ENCODE data around the gene ZFAND2B. TPM values are rescaled to one million over a fixed set of nuclear protein-coding genes. Genes with fewer than 3 reads are reported as not detected.

ZFAND2B gene
- total RNA-seq, result 15.9 and 25.2 TPM in 2 replicates

DNA sequence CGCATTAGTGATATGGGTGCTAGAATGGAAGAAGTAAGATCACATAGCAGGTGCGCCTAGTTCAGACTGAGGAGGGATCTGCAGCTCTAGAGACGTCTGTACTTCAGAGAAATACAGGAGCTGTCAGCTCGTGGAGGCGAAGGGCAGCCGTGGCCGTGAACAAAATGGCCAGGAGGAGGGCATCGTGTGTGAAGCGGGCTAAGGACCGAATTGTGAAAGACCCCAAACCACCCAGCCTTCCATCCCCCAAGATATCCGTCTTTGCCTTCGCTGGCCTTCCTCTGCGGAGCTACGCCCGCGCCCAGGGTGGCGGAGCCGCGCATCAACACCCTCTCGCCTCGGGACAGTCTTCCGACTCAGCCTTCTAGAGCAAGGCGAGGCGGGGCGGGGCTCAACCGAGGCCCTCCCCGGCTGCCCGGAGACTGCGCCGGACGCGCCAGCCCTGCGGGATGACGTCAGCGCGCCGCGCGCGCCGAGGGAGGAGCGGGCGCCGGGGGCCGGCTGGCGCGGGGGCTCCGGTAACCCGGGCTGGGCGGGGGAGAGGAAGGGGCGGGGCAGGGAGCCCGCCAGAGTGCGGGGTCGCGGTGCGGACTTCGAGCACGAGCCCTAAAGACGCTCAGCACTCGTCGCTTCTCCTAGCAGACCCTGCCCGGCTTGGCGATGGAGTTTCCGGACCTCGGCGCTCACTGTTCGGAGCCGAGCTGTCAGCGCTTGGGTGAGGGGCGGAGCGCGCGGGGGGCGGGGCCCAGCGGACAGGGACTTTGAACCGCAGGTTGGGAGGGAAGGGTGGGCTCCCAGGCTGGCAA, at the start of gene ZFAND2B:
Gene ZFAND2B (plus strand): TSS at position 455 of the 806 bp plus-strand sequence. CDS start 206 bp downstream, at position 661.
- DNase-seq (ENCODE audit: low read depth in 2 of 2), result peak; percentile 92 to 94

DNA sequence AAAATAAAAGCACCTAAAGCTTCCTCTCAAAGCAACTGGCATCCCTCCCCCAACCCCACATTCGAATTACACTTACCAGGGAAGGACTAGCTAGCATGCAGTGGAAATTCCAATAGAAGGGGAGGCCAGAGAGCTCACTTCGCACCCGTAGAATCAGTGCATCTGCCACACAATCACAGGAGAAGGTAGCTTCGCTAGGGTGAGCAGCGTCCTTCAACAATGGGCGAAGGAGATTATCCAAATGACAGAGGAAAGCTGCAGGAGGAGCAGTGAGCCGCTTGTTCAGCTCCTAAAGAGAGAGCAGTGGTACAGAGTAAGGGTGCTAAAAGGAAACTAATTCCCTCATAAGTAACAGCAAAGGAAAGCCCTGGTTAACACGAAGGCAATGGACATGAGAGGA, 49.2 kb upstream of the ZFAND2B start:
- no peak for DNase-seq (ENCODE audit: low read depth in 2 of 2)

DNA sequence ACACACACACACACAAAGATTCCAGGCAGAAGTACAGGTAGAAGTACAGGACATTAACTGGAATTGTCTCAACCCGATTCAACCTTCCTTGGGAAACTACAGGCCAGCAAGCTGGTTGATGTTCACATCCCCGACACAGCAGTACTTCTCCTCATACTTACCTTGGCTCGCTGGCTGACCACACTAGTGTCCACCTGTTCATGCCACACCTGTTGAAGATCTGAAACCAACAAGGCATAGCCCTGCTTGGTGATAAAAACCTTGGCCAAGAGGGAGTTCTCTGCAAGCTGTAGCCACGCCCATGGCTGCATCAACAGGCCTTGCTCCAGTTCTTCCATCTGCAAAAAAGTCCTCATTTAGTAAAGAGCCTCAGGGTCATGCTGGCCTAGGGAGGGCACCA, 48.6 kb upstream of the ZFAND2B start:
- DNase-seq (ENCODE audit: low read depth in 2 of 2), result no peak

GRCh38 chr2:219158586-219158985, 48.0 kb upstream of the ZFAND2B start:
- DNase-seq (ENCODE audit: low read depth in 2 of 2), result no peak

DNA sequence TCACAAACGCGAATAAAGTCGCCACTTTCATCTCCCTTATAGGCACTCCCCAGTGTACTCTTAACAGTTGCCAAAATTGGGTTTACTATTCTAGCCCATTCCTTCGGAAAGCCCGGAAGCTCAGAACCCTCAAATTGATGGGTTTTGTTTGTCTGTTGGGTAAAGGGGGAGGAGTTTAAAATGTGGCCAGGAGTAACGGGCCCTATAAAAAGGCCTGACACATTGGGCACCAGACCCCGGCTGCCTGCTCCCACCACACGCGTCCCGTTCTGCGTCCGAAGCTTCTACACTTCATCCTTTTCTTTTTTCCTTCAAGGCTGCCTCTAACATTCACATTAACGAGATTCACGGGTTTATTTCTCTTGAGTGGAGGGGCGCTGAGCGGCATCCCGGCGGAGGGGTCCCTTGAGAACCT, 46.8 kb upstream of the ZFAND2B start:
- DNase-seq (ENCODE audit: low read depth in 2 of 2), result no peak

- peak; percentile 95 to 96 for DNase-seq (ENCODE audit: low read depth in 2 of 2)
Observed at GRCh38 chr2:219160186-219161017, 46.2 kb upstream of the ZFAND2B start, which contains the start of gene NHEJ1. Gene NHEJ1, minus strand, starts transcription at chr2:219160815. Its CDS starts 2,453 bp downstream, at chr2:219158362.

DNA sequence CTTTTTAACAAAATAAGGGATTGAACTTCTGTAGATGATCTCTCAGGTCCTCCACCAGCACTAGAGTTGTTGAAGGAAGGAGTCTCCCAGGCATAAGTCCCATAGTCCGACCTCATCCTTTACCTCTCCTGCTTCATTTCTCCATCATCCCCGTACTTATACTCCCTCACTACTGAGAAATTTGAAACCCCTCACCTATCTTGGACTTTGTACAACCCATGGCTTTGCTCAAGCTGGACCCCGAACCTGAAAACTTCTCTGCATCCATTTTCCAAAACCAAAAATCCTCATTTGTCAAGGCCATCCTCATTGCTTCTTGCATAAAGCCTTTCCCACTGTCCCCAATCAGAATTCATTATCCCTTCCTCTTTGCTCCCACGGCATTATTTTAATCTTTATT, 45.5 kb upstream of the ZFAND2B start:
- no peak for DNase-seq (ENCODE audit: low read depth in 2 of 2)

DNA sequence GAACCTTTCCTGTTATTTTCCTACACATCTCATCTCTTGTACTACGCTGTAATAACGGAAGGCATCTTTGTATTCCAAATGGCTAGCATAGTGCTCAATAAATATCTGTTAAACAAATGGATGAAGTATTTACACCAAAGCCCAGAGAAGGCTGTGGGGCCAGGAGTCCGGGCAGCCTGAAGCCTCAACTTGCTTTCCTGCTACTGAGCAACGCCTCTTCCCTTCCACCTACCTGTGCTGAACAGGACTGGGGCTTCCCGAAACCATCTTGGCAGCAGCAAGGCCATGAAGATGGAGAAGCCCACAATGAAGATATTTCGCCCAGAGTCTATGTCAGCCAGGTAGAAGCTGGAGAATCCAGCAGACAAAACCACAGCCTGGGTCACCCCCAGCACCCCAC, 43.4 kb upstream of the ZFAND2B start:
- DNase-seq (ENCODE audit: low read depth in 2 of 2), result no peak

- DNase-seq (ENCODE audit: low read depth in 2 of 2), result no peak
Observed at GRCh38 chr2:219165058-219165911, 41.3 kb upstream of the ZFAND2B start.

DNA sequence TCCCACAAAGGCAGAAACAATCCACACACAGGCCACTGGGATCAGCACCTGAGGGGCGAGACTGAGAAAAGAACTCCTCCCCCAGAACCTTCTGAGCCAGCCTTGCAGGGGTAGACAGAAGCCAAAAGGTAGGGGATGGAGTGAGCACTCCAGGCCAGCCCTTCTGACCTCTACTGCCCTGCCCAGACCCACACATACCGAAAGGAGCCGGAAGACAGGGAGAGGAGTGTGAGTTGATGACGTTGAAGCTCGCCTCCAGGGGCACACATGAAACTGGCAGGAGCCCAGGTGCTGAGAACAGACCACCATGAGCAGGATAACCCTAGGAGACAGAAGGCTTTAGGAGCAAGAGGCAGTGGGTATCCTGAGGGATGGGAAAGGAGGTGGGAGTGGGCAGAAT, 38.6 kb upstream of the ZFAND2B start:
- no peak for DNase-seq (ENCODE audit: low read depth in 2 of 2)

- no peak for DNase-seq (ENCODE audit: low read depth in 2 of 2)
Observed at GRCh38 chr2:219168526-219168925, 38.1 kb upstream of the ZFAND2B start.

DNA sequence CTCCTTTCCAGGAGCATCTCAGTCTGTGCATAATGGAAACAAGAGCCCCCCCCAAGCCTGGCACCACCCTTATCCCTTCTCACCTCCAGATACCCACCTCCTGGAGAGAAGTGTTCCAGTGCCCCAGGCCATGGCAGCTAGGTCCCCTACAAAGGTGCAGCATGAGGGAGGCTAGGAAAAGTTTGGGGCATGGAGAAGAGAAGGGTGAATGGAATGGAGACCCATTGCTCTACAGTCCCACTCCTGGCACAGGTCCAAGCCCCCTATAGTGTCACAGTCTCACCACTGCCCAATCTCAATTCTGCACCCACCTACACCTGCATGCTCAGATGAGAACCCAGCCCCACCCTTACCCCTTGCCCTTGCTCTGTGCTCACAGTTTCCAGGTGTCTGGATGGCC, 37.6 kb upstream of the ZFAND2B start:
- no peak for DNase-seq (ENCODE audit: low read depth in 2 of 2)

GRCh38 chr2:219169930-219170654, 36.5 kb upstream of the ZFAND2B start, which contains the start of gene SLC23A3:
Gene SLC23A3, minus strand, starts transcription at chr2:219170029. Its CDS starts 45 bp downstream, at chr2:219169984.
- no peak for DNase-seq (ENCODE audit: low read depth in 2 of 2)

DNA sequence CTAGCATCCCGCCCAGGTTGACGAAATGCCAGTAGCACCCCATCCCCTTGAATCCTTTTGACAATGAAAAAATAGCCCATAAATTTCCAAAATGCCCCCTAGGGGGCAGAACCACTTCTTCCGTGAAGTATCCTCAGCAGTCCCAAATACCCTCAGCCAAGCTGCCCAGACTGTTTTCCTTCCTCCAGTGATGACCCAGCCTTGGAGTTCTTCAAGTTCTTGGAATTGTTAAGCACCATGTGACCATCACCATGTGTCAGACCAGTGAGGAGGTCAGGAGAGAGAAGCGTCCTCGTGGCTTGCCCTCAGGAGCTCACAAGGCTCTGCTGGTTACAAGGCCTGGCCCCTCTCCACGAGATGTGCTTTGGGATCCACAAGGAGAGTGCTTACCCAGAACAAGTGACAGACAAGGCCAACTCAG, 35.3 kb upstream of the ZFAND2B start:
- peak; percentile 53 to 87 for DNase-seq (ENCODE audit: low read depth in 2 of 2)

GRCh38 chr2:219172231-219173154, 34.1 kb upstream of the ZFAND2B start:
- no peak for DNase-seq (ENCODE audit: low read depth in 2 of 2)

- DNase-seq (ENCODE audit: low read depth in 2 of 2), result no peak
Observed at GRCh38 chr2:219173176-219173575, 33.4 kb upstream of the ZFAND2B start.

DNA sequence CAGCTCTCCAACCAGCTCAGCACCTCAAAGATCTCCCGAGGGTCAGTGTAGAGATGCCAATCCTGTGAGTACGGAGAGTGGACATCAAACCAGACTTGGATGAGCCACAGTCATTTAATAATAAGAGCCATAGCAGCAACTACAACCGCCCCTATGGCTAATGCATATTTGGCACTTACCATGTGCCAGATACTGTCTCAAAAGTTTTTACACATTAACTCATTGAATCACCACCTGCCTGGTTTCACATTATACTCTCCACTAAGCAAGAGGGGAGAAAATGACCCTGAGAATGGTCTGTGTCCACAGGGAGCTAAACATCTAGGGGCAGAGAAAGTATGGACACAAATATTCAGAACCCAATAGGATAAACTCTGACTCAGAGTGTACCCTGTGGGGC, 32.4 kb upstream of the ZFAND2B start:
- DNase-seq (ENCODE audit: low read depth in 2 of 2), result no peak

DNA sequence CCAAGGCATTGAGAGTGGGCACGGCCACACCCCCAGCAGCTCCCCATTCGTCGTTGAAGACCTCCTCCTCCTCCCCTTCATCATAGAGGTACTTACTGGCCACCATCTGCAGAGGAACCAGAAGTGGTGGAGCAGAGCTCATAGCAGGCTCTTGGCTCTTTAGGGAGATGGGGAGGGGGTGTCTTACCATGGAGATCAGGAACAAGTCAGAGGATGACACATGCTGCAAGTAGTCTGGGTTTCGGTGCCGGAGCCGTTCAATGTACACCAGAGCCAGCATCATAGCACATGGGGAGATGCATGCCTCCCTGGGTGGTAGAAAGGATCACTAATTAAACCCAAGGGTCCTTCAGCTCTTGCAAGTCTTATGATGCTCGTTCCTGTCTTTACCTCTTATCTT, 31.8 kb upstream of the ZFAND2B start:
- DNase-seq (ENCODE audit: low read depth in 2 of 2), result no peak

- no peak for DNase-seq (ENCODE audit: low read depth in 2 of 2)
Observed at GRCh38 chr2:219175486-219175885, 31.1 kb upstream of the ZFAND2B start.

All from lung microvascular endothelial cell (primary cell).